Neural cell (in vitro differentiated cells): ENCODE measurements around the gene KRTAP4-4. TPM values are rescaled to one million over a fixed set of nuclear protein-coding genes. Genes with fewer than 3 reads are reported as not detected.

ENCODE experiments used
- H2AFZ ChIP-seq: fragments of 200-600, 300-800 bp; sonication (generic), shearing (Covaris generic); 2 replicates; pipeline ENCODE4 v1.6.0; 2014; ENCODE audit warnings: low read depth, mild to moderate bottlenecking, antibody characterized with exemption, low read length, moderate library complexity
- H3F3A ChIP-seq: fragments of 200-600 bp; shearing (Covaris generic); 2 replicates; pipeline ENCODE4 v1.6.1; 2016; ENCODE audit warnings: mild to moderate bottlenecking, moderate library complexity, mixed read lengths, antibody characterized with exemption, low read length; ENCODE audit not compliant: insufficient read depth, poor library complexity, severe bottlenecking
- H3K27ac ChIP-seq: fragments of 200-600, 300-800 bp; sonication (generic), shearing (Covaris generic); 2 replicates; pipeline ENCODE4 v1.5.1; 2014; ENCODE audit warnings: mild to moderate bottlenecking, low read length, moderate library complexity
- H3K27me3 ChIP-seq: fragments of 300-800, 200-600 bp; sonication (generic), shearing (Covaris generic); 2 replicates; pipeline ENCODE4 v1.6.0; 2014; ENCODE audit warnings: mild to moderate bottlenecking, low read depth, low read length, moderate library complexity; ENCODE audit not compliant: insufficient read depth
- H3K36me3 ChIP-seq: fragments of 300-800, 200-600 bp; sonication (generic), shearing (Covaris generic); 2 replicates; pipeline ENCODE4 v1.5.1; 2014; ENCODE audit warnings: mild to moderate bottlenecking, antibody characterized with exemption, low read length, moderate library complexity; ENCODE audit not compliant: insufficient read depth
- H3K4me2 ChIP-seq: fragments of 300-800, 200-600 bp; sonication (generic), shearing (Covaris generic); 2 replicates; pipeline ENCODE4 v1.6.0; 2014; ENCODE audit warnings: mild to moderate bottlenecking, low read length
- H3K4me3 ChIP-seq: fragments of 300-800, 200-600 bp; sonication (generic), shearing (Covaris generic); 2 replicates; pipeline ENCODE4 v1.5.1; 2014; ENCODE audit warnings: mild to moderate bottlenecking, low read length, moderate library complexity
- H3K79me2 ChIP-seq: fragments of 200-600 bp; shearing (Covaris generic); replicated peaks from 2 replicates; pipeline ENCODE4 v1.6.0; 2014; ENCODE audit warnings: mild to moderate bottlenecking, low read length, moderate library complexity; ENCODE audit not compliant: insufficient read depth
- H3K9ac ChIP-seq: fragments of 300-800, 200-600 bp; sonication (generic), shearing (Covaris generic); 2 replicates; pipeline ENCODE4 v1.6.1; 2016; ENCODE audit warnings: mild to moderate bottlenecking, low read length, mixed read lengths
- H3K9me2 ChIP-seq: fragments of 200-600 bp; shearing (Covaris generic); 2 replicates; pipeline ENCODE4 v1.6.1; 2016; ENCODE audit warnings: mild to moderate bottlenecking, low read length, mixed read lengths; ENCODE audit not compliant: insufficient read depth
- H3K9me3 ChIP-seq: fragments of 200-600, 300-800 bp; sonication (generic), shearing (Covaris generic); 2 replicates; pipeline ENCODE4 v1.6.1; 2016; ENCODE audit warnings: mild to moderate bottlenecking, mixed run types, low read length, moderate library complexity, mixed read lengths
- H4K20me1 ChIP-seq: fragments of 200-600 bp; shearing (Covaris generic); 2 replicates; pipeline ENCODE4 v1.6.1; 2016; ENCODE audit warnings: mild to moderate bottlenecking, mixed run types; ENCODE audit not compliant: insufficient read depth
- EP300 ChIP-seq: fragments of 450-650 bp; conservative IDR thresholded peaks from 2 replicates; pipeline ENCODE4 v1.6.1; 2014; ENCODE audit warnings: antibody characterized with exemption, mild to moderate bottlenecking, moderate library complexity; ENCODE audit not compliant: poor library complexity, severe bottlenecking
- EZH2 ChIP-seq: fragments of 200-600, 300-800 bp; shearing (Covaris generic), sonication (generic); IDR thresholded peaks from 2 replicates; pipeline ENCODE4 v1.6.1; 2014; ENCODE audit warnings: antibody characterized with exemption, low read length, borderline replicate concordance, mild to moderate bottlenecking; ENCODE audit not compliant: insufficient read depth, poor library complexity, severe bottlenecking
- MXI1 ChIP-seq: fragments of 450-650 bp; conservative IDR thresholded peaks from 2 replicates; pipeline ENCODE4 v1.6.1; 2014; ENCODE audit warnings: antibody characterized with exemption, mild to moderate bottlenecking; ENCODE audit not compliant: poor library complexity, severe bottlenecking
- POLR2AphosphoS5 ChIP-seq: IDR thresholded peaks from 2 replicates; pipeline ENCODE4 v1.6.1; 2012
- RAD21 ChIP-seq: fragments of 450-650 bp; conservative IDR thresholded peaks from 2 replicates; pipeline ENCODE4 v1.6.1; 2014; ENCODE audit warnings: antibody characterized with exemption, mild to moderate bottlenecking, moderate library complexity
- SMC3 ChIP-seq: fragments of 450-650 bp; conservative IDR thresholded peaks from 2 replicates; pipeline ENCODE4 v1.6.1; 2014; ENCODE audit warnings: antibody characterized with exemption, mild to moderate bottlenecking, moderate library complexity; ENCODE audit not compliant: poor library complexity
- TAF1 ChIP-seq: IDR thresholded peaks from 2 replicates; pipeline ENCODE4 v1.6.1; 2012; ENCODE audit warnings: low read depth
- polyA plus RNA-seq: library from polyadenylated mRNA; depleted of rRNA; stranded (reverse); fragments of >200 nt; gene quantifications from 2 replicates; pipeline ENCODE4 v1.2.3, GENCODE V29; 2014
- TF ChIP-seq, protein P1 (sequence below): fragments of 450-650 bp; IDR thresholded peaks from 2 replicates; pipeline ENCODE4 v1.5.1; 2014; ENCODE audit warnings: antibody characterized with exemption, mild to moderate bottlenecking, moderate library complexity; ENCODE audit not compliant: poor library complexity, severe bottlenecking
- TF ChIP-seq, protein P2 (sequence below): IDR thresholded peaks from 2 replicates; pipeline ENCODE4 v1.6.1; 2012; ENCODE audit warnings: borderline replicate concordance

KRTAP4-4 gene
- polyA plus RNA-seq, 1 donor from 2014 or later = not detected

DNA sequence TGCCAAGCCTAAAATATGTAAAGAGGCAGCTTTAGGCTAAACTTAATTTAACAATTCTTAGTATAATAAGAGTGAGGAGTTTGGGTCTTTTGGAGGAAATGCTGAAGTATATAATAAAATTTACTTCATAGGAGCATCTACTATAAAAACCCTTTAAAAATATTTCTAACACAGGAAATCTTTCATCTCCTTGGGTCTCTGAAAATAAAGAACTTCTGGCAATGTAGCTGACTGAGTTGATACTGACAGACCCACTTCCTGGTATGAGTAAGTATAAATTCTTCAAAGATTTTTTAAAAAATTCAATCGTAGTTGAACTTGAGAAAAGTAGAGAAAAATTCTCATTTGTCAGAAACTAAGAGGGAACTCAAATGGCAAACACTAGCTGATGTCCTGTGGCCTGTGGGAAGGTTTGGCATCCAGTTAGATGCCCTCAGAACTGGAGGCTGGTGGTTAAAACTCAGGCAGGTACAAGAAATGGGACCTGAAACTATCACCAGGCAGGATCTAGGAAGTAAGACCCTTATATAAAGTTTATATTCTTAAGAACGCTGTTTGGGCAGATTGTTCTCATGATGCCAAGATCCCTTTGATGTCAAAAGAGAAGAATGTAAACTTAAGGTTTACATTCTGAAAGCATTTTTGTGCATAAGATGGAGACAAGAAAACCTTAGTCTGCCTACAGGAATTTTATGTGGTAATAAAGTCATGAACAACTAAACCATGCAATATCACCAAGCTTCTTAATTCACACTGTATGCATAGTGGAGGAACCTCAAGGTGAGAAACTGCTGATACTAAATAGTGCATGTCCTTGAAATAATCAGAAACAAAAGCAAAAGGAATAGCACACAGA lies 26.4 kb downstream of the KRTAP4-4 start (continued):
- TF ChIP-seq EZH2 = no peak

DNA sequence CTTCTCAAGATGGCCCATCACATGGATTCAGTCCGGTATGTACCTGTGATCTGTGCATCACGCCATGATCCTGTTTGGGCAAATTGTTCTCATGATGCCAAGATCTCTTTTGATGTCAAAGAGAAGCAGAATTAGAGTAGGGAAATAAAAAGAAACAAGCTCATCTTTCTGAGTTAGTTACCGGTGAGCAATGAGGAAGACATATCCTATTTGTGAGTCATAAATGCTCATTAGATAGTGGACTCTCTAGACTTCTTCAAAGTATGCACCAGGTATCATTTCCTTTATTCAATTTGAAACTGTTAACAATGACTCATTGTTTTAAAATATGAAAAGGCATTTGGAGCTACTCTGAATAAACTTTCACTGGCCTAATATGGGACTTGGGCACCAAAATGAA lies 28.6 kb downstream of the KRTAP4-4 start:
- Histone ChIP-seq H3K27ac (no peak overlapping the region), H3K9me3 (no peaks in the 10 kb centered on the region), H3K79me2 (no peaks in the 10 kb centered on the region), H3K9ac (no peak overlapping the region), H3F3A (no peaks in the 10 kb centered on the region), H3K9me2 (no peaks in the 10 kb centered on the region), H4K20me1 (no peaks in the 10 kb centered on the region), H3K36me3 (no peaks in the 10 kb centered on the region), H3K4me3 (no peak overlapping the region), H3K27me3 (no peaks in the 10 kb centered on the region), H2AFZ (no peak overlapping the region), H3K4me2 (no peak overlapping the region)
- TF ChIP-seq, protein P1, sequence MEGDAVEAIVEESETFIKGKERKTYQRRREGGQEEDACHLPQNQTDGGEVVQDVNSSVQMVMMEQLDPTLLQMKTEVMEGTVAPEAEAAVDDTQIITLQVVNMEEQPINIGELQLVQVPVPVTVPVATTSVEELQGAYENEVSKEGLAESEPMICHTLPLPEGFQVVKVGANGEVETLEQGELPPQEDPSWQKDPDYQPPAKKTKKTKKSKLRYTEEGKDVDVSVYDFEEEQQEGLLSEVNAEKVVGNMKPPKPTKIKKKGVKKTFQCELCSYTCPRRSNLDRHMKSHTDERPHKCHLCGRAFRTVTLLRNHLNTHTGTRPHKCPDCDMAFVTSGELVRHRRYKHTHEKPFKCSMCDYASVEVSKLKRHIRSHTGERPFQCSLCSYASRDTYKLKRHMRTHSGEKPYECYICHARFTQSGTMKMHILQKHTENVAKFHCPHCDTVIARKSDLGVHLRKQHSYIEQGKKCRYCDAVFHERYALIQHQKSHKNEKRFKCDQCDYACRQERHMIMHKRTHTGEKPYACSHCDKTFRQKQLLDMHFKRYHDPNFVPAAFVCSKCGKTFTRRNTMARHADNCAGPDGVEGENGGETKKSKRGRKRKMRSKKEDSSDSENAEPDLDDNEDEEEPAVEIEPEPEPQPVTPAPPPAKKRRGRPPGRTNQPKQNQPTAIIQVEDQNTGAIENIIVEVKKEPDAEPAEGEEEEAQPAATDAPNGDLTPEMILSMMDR = no peak
- no peak for TF ChIP-seq MXI1
- TF ChIP-seq, protein P2, sequence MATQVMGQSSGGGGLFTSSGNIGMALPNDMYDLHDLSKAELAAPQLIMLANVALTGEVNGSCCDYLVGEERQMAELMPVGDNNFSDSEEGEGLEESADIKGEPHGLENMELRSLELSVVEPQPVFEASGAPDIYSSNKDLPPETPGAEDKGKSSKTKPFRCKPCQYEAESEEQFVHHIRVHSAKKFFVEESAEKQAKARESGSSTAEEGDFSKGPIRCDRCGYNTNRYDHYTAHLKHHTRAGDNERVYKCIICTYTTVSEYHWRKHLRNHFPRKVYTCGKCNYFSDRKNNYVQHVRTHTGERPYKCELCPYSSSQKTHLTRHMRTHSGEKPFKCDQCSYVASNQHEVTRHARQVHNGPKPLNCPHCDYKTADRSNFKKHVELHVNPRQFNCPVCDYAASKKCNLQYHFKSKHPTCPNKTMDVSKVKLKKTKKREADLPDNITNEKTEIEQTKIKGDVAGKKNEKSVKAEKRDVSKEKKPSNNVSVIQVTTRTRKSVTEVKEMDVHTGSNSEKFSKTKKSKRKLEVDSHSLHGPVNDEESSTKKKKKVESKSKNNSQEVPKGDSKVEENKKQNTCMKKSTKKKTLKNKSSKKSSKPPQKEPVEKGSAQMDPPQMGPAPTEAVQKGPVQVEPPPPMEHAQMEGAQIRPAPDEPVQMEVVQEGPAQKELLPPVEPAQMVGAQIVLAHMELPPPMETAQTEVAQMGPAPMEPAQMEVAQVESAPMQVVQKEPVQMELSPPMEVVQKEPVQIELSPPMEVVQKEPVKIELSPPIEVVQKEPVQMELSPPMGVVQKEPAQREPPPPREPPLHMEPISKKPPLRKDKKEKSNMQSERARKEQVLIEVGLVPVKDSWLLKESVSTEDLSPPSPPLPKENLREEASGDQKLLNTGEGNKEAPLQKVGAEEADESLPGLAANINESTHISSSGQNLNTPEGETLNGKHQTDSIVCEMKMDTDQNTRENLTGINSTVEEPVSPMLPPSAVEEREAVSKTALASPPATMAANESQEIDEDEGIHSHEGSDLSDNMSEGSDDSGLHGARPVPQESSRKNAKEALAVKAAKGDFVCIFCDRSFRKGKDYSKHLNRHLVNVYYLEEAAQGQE = no peak
- TF ChIP-seq POLR2AphosphoS5 = no peak
- TF ChIP-seq SMC3 = no peak
- TF ChIP-seq EP300 = no peak
- no peak for TF ChIP-seq TAF1
- no peak for TF ChIP-seq EZH2
- no peak for TF ChIP-seq RAD21

DNA sequence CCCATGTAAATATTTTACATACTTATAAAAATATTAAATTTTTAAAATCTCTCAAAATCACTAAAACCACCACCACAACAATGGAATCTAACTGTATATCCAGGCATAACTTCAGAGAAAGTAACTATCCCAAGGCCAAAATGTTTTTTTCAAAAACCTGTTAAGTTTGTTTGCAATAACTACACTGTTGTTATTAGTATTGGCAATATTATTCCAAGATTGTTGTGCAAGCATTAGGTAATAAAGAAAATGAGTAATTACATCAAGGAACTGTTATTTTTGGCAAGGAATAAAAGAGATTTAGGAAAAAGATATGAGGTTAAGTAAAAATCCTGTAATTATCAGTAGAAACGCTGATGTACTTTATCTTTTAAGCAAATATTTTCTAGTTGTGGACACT lies 33.2 kb downstream of the KRTAP4-4 start:
- H3K9me3 ChIP-seq = no peaks in the 10 kb centered on the region
- H4K20me1 ChIP-seq = no peaks in the 10 kb centered on the region
- H3K79me2 ChIP-seq = no peaks in the 10 kb centered on the region
- no peak overlapping the region for H2AFZ ChIP-seq
- no peaks in the 10 kb centered on the region for H3K9me2 ChIP-seq
- no peaks in the 10 kb centered on the region for H3K27me3 ChIP-seq
- no peaks in the 10 kb centered on the region for H3F3A ChIP-seq
- H3K27ac ChIP-seq = no peak overlapping the region
- TF ChIP-seq, protein P1 = no peak
- TF ChIP-seq SMC3 (no peak), POLR2AphosphoS5 (no peak), MXI1 (no peak), RAD21 (no peak), EZH2 (no peak), TAF1 (no peak), EP300 (no peak)
- TF ChIP-seq, protein P2 = no peak
- no peak overlapping the region for H3K4me3 ChIP-seq
- H3K36me3 ChIP-seq = no peaks in the 10 kb centered on the region
- no peak overlapping the region for H3K9ac ChIP-seq
- no peak overlapping the region for H3K4me2 ChIP-seq
